A549 treated with DMSO at 1 μM for 4 hours (cell line): Measurements from ENCODE around the gene RP2. TPM values are rescaled to one million over a fixed set of nuclear protein-coding genes. Genes with fewer than 3 reads are reported as not detected.

Experiments
- total RNA-seq: library from RNA; stranded (reverse); fragments of 200-300 nt; extraction: Qiagen RNA extraction; gene quantifications from 5 replicates; pipeline ENCODE4 v1.2.3, GENCODE V29; 2022; ENCODE audit warnings: low read depth

RP2 gene
- total RNA-seq = 9.7 to 13.8 TPM (median 12.6 TPM) in 5 replicates

DNA sequence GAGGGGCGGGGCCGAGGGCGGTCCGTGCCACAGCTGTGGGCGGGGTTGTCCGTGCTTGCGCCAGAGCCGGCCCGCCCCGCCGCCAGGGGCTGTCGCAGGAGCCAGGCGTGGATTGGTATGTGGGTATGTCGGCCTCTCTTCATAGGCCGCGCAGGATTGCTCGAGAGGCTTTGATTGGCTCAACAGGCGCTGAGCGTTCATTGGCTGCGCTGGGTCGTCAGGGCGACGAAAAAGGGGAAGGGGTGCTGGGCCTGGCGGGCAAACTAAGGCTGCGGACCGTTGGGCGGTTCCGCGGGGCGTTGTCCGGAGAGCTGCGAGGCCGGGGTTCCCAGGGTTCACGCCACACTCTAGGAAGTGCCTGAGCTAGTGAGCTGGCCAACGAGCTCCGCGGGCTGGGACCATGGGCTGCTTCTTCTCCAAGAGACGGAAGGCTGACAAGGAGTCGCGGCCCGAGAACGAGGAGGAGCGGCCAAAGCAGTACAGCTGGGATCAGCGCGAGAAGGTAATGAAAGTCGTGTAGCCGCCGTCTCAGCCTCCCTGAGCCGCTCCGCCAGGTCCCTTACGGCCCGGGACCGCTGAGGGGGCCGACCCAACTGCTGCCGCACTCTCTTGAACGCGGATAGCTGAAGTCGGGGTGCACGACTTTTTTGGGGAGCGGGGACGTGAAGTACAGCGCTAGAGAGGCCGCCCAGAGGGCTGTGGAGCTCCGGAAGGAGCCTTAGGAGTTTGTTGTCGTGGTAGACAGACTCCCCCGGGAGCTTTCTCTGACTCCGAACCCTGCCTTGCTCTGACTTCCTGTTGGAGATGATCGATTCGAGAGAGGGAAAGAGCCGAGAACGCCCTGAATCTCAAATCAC, at the start of gene RP2:
Gene RP2, plus strand, starts transcription at position 343 of the 857 bp plus-strand sequence. Its CDS starts 58 bp downstream, at position 401.

DNA sequence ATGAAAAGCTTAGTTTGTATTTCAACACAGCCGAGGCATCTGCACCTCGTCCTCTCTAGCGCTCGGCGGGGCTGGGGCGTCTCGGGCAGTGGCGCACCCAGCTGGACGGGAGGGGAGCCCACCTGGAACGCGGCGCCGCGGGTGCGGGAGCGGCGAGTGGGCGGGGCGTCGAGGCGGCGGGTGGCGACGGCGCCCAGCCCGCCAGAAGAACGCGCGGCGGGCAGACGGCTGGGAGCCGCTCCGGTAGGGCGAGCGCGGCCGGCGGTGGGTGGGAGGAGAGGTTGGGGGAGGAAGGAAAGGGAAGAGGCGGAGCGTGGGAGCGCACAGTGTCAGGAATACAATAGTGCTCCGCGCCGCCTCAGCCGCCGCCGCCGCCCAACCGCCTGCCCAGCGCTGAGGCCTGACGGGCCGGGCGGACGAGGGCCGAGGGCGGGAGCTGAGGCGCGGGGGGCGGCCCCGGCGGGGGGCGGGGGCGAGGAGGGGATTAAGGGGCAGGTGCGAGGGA, 75.3 kb downstream of the RP2 start, which contains the start of gene JADE3:
Gene JADE3, plus strand, starts transcription at position 324 of the 505 bp plus-strand sequence. CDS start 72,474 bp downstream, outside the sequence.

Other genes with a start within 250 kb of the RP2 start
- gene SLC9A7, start 77.9 kb upstream of the RP2 start, total RNA-seq = 13.5 to 15.6 TPM (median 15.5 TPM) in 5 replicates
- 11.5 to 16.3 TPM (median 15.0 TPM) in 5 replicates for gene JADE3, start 75.4 kb downstream of the RP2 start, total RNA-seq
- 0.13 TPM in 1 of 5 replicates, not detected in the others for gene RGN, start 241.4 kb downstream of the RP2 start, total RNA-seq